Osteoblast (primary cell): ENCODE measurements around the gene VSIG8. TPM values are rescaled to one million over a fixed set of nuclear protein-coding genes. Genes with fewer than 3 reads are reported as not detected.

Source experiments
- DNase-seq: peaks from one replicate; pipeline ENCODE4 v3.0.0; 2011; ENCODE audit warnings: low spot score, mixed read lengths; ENCODE audit not compliant: insufficient read length; ENCODE audit errors: missing footprints
- H2AFZ ChIP-seq: 2 replicates; pipeline ENCODE4 v1.6.0; 2011; ENCODE audit warnings: mild to moderate bottlenecking, low read length
- H3K27ac ChIP-seq: 2 replicates; pipeline ENCODE4 v1.5.1; 2011; ENCODE audit warnings: mild to moderate bottlenecking, low read depth, low read length, moderate library complexity
- H3K27me3 ChIP-seq: 2 replicates; pipeline ENCODE4 v1.6.0; 2012; ENCODE audit warnings: mild to moderate bottlenecking, control low read depth, inconsistent platforms, low read length, moderate library complexity; ENCODE audit not compliant: insufficient read depth
- H3K36me3 ChIP-seq: 2 replicates; pipeline ENCODE4 v1.5.1; 2011; ENCODE audit warnings: mild to moderate bottlenecking, low read length, control low read depth, moderate library complexity; ENCODE audit not compliant: insufficient read depth
- H3K4me1 ChIP-seq: 2 replicates; pipeline ENCODE4 v1.5.1; 2011; ENCODE audit warnings: mild to moderate bottlenecking, low read length, control low read depth, moderate library complexity; ENCODE audit not compliant: insufficient read depth
- H3K4me2 ChIP-seq: 2 replicates; pipeline ENCODE4 v1.6.0; 2011; ENCODE audit warnings: mild to moderate bottlenecking, low read length; ENCODE audit not compliant: insufficient read depth
- H3K4me3 ChIP-seq: fragments of 200-600 bp; sonication (generic); 3 replicates; pipeline ENCODE4 v1.5.1; 2012; ENCODE audit warnings: mild to moderate bottlenecking, low read length, inconsistent platforms; ENCODE audit not compliant: insufficient read depth
- H3K79me2 ChIP-seq: 2 replicates; pipeline ENCODE4 v1.6.0; 2012; ENCODE audit warnings: mild to moderate bottlenecking, low read length, control low read depth, inconsistent platforms; ENCODE audit not compliant: insufficient read depth
- H3K9me3 ChIP-seq: 2 replicates; pipeline ENCODE4 v1.5.1; 2011; ENCODE audit warnings: low read depth, low read length, control low read depth
- H4K20me1 ChIP-seq: 2 replicates; pipeline ENCODE4 v1.6.0; 2012; ENCODE audit warnings: mild to moderate bottlenecking, low read length, control low read depth; ENCODE audit not compliant: insufficient read depth
- CTCF ChIP-seq: IDR thresholded peaks from 2 replicates; pipeline ENCODE4 v1.5.1; 2011; ENCODE audit warnings: mild to moderate bottlenecking, low read depth, low read length, moderate library complexity; ENCODE audit errors: extremely low read depth
- total RNA-seq: library from RNA; depleted of rRNA; stranded (reverse); fragments of >200 nt; gene quantifications from 2 replicates; pipeline ENCODE4 v1.2.3, GENCODE V29; 2012

Gene VSIG8
- total RNA-seq, 1 donor: not detected

GRCh38 chr1:159828581-159829272, 33.7 kb downstream of the VSIG8 start:
- DNase-seq: no peak
- H3K9me3 ChIP-seq: no peaks in the 10 kb centered on the region
- H2AFZ ChIP-seq: no peak overlapping the region
- no peak overlapping the region for H3K4me3 ChIP-seq
- no peaks in the 10 kb centered on the region for H3K79me2 ChIP-seq
- no peak overlapping the region for H3K4me2 ChIP-seq
- no peak overlapping the region for H3K27ac ChIP-seq
- H3K27me3 ChIP-seq: peaks cover 4% of the 10 kb centered on the region
- H3K4me1 ChIP-seq: peaks cover 6% of the 10 kb centered on the region
- H3K36me3 ChIP-seq: no peaks in the 10 kb centered on the region
- no peak for TF ChIP-seq CTCF
- no peaks in the 10 kb centered on the region for H4K20me1 ChIP-seq

GRCh38 chr1:159828176-159828575, 34.3 kb downstream of the VSIG8 start:
- TF ChIP-seq CTCF: no peak
- peaks cover 8% of the 10 kb centered on the region for H3K27me3 ChIP-seq
- H3K79me2 ChIP-seq: no peaks in the 10 kb centered on the region
- H3K9me3 ChIP-seq: no peaks in the 10 kb centered on the region
- H3K4me2 ChIP-seq: no peak overlapping the region
- peaks cover 6% of the 10 kb centered on the region for H3K4me1 ChIP-seq
- H3K27ac ChIP-seq: no peak overlapping the region
- H4K20me1 ChIP-seq: no peaks in the 10 kb centered on the region
- H3K4me3 ChIP-seq: no peak overlapping the region
- no peaks in the 10 kb centered on the region for H3K36me3 ChIP-seq
- DNase-seq: no peak
- H2AFZ ChIP-seq: no peak overlapping the region

GRCh38 chr1:159827549-159827948, 34.9 kb downstream of the VSIG8 start:
- Histone ChIP-seq H2AFZ (no peak overlapping the region), H3K27ac (no peak overlapping the region), H3K4me1 (peaks cover 6% of the 10 kb centered on the region), H3K79me2 (no peaks in the 10 kb centered on the region), H4K20me1 (no peaks in the 10 kb centered on the region), H3K36me3 (no peaks in the 10 kb centered on the region), H3K9me3 (no peaks in the 10 kb centered on the region), H3K4me3 (no peak overlapping the region), H3K4me2 (no peak overlapping the region), H3K27me3 (peaks cover 14% of the 10 kb centered on the region)
- no peak for DNase-seq
- TF ChIP-seq CTCF: no peak

- no peak overlapping the region for H3K4me2 ChIP-seq
Measured at GRCh38 chr1:159827102-159827490, 35.4 kb downstream of the VSIG8 start.

More at GRCh38 chr1:159827102-159827490, 35.4 kb downstream of the VSIG8 start:
- H3K4me1 ChIP-seq: peaks cover 6% of the 10 kb centered on the region
- H3K27ac ChIP-seq: no peak overlapping the region
- TF ChIP-seq CTCF: no peak
- no peaks in the 10 kb centered on the region for H3K79me2 ChIP-seq
- peaks cover 17% of the 10 kb centered on the region for H3K27me3 ChIP-seq
- no peak for DNase-seq
- no peaks in the 10 kb centered on the region for H3K9me3 ChIP-seq
- no peak overlapping the region for H2AFZ ChIP-seq
- no peaks in the 10 kb centered on the region for H4K20me1 ChIP-seq
- no peaks in the 10 kb centered on the region for H3K36me3 ChIP-seq
- no peak overlapping the region for H3K4me3 ChIP-seq
